GM13976 (cell line): ENCODE results near the gene CPXM1.
A peak's percentile ranks its signal among the peaks of the same experiment; 100 is the strongest.
"Not testable (repeated sequence)": the region's sequence is repeated elsewhere in the genome, so short reads cannot be mapped to it uniquely, and the experiment has no call there.

Source experiments
- DNase-seq: peaks from one replicate; pipeline ENCODE4 v3.0.0; 2012; ENCODE audit warnings: low spot score
- in situ Hi-C: fragments of 300-500 bp; cut with MboI; formaldehyde crosslinking; loops from one replicate; pipeline ENCODE4 v1.12.0; 2022; ENCODE audit warnings: low sequenced_read_pairs, mixed read lengths, inconsistent platforms; ENCODE audit not compliant: unreplicated experiment
- TF ChIP-seq, protein P1 (sequence below): IDR thresholded peaks from 2 replicates; pipeline ENCODE4 v1.5.1; 2012; ENCODE audit warnings: borderline replicate concordance, mild to moderate bottlenecking; ENCODE audit not compliant: insufficient read depth; ENCODE audit errors: extremely low read depth, missing control alignments, control extremely low read depth

The CPXM1 gene

DNA sequence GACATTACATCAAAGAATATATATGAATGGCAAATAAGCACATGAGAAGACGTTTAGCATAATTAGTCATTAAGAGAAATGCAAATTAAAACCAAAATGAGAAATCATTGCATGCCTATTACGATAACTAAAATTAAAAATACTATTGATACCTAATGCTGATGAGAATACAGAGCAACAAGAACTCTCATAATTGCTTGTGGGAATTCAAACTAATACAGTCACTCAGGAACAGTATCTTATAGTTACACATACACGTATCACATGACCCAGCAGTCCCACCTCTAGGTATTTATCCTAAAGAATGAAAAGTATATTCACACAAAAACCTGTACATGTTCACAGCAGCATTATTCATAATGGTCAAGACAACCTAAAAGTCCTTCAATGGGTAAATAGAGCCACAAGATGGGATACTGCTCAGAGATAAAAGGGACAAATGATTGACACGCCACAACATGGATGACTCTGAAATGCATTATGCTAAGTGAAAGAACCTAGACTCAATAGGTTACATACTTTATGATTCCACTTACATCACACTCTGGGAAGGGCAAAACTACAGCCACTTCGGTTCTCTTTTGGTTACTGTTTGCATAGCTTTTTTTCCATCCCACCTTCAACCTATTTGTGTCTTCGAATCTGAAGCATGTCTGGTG, 16.4 kb downstream of the CPXM1 start:
- in situ Hi-C loops, result no loop called here

GRCh38 chr20:2780948-2781347, 19.5 kb downstream of the CPXM1 start:
- DNase-seq, result no peak
- in situ Hi-C loops, result no loop called here
- TF ChIP-seq, protein P1, sequence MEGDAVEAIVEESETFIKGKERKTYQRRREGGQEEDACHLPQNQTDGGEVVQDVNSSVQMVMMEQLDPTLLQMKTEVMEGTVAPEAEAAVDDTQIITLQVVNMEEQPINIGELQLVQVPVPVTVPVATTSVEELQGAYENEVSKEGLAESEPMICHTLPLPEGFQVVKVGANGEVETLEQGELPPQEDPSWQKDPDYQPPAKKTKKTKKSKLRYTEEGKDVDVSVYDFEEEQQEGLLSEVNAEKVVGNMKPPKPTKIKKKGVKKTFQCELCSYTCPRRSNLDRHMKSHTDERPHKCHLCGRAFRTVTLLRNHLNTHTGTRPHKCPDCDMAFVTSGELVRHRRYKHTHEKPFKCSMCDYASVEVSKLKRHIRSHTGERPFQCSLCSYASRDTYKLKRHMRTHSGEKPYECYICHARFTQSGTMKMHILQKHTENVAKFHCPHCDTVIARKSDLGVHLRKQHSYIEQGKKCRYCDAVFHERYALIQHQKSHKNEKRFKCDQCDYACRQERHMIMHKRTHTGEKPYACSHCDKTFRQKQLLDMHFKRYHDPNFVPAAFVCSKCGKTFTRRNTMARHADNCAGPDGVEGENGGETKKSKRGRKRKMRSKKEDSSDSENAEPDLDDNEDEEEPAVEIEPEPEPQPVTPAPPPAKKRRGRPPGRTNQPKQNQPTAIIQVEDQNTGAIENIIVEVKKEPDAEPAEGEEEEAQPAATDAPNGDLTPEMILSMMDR, result no peak

More for the DNA sequence above, 16.4 kb downstream of the CPXM1 start:
- TF ChIP-seq, protein P1, result no peak
- DNase-seq, result no peak

GRCh38 chr20:2778602-2779321, 21.7 kb downstream of the CPXM1 start:
- in situ Hi-C loops, result no loop called here
- no peak for DNase-seq
- TF ChIP-seq, protein P1, result no peak

DNA sequence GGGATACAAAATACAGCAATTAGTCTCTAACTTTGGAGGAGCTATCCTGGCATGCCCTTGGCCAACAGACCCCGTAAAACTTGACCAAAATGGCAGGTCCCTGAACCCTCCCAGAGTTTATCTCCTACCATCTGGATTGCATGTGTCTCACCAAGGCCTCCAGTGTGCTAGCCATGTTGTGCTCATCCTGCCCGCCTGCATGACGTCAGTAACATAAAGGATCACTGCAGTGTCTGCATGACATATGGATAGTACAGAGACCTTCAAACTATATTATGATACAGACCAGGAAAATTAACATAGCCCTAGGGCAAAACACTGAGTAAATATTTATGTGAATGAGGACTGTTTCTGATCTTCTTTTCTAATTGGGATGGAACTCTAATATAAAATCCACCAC, 25.3 kb downstream of the CPXM1 start:
- in situ Hi-C loops, result no loop called here
- DNase-seq, result no peak
- TF ChIP-seq, protein P1, result no peak

- no peak for DNase-seq
- in situ Hi-C loops, result no loop called here
- TF ChIP-seq, protein P1, result no peak
These were observed 26.6 kb downstream of the CPXM1 start for GRCh38 chr20:2773812-2774211.

DNA sequence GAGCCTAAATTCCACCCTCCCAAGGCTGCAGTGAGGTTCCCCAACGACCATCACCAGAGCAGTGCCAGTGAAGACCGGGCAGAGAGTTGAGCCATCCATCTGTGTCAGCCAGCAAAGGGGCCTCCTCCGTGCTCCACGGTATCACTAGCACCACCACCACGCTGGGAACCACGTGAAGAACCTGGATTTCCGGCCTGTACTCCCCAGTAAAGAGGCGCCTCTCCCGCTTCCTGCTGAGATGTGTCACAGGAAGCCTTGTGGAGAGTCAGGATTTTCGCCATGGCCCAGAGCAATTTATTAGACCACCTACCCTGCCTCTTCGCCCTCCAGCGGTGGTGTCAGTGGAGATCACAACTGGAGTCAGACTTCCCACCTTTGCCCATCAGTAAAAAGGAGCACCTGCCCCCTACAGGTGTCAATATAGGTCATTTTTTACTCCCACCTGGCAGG, 28.8 kb downstream of the CPXM1 start:
- in situ Hi-C loops, result no loop called here
- TF ChIP-seq, protein P1, result no peak
- DNase-seq, result peak; percentile 27

DNA sequence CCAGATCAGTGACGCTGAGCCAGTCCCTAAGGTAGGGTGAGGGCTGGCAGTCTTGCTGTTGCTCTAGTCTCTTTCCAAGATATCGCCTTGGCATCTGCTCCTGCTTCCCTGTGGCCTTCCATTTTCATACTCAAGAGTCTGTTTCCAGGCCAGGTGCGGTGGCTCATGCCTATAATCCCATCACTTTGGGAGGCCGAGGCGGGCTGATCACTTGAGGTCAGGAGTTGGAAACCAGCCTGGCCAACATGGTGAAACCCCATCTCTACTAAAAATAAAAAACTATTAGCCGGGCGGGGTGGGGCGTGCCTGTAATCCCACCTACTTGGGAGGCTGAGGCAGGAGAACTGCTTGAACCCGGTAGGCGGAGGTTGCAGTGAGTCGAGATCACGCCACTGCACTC, 30.3 kb downstream of the CPXM1 start:
- in situ Hi-C loops, DNase-seq: not testable (repeated sequence)
